ENCODE measurements around the gene CORO6.

DNA sequence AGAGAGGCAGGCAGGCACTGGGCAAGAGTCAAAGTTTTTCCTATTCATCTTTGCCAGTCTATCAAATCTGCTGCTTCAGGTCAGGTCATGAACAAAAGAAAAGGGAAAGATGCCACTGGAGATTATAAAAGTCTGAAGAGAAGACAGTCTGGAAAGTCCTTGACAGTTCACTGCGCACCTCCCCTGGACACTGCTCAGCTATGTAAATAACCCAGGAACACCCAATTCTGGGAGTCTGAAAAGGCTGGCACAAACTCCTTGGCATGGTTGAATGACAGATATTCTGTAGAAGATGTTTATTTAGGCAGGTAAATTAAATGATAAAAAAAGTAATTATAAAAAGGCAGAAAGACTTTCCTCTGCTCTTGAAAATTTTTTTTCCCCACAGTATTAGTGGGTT lies 5.2 kb upstream of the CORO6 start:
- TF ChIP-seq, protein P1, sequence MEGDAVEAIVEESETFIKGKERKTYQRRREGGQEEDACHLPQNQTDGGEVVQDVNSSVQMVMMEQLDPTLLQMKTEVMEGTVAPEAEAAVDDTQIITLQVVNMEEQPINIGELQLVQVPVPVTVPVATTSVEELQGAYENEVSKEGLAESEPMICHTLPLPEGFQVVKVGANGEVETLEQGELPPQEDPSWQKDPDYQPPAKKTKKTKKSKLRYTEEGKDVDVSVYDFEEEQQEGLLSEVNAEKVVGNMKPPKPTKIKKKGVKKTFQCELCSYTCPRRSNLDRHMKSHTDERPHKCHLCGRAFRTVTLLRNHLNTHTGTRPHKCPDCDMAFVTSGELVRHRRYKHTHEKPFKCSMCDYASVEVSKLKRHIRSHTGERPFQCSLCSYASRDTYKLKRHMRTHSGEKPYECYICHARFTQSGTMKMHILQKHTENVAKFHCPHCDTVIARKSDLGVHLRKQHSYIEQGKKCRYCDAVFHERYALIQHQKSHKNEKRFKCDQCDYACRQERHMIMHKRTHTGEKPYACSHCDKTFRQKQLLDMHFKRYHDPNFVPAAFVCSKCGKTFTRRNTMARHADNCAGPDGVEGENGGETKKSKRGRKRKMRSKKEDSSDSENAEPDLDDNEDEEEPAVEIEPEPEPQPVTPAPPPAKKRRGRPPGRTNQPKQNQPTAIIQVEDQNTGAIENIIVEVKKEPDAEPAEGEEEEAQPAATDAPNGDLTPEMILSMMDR (IDR thresholded peaks at IDR 0.05), result no peak
- no peak for TF ChIP-seq POLR2A (IDR thresholded peaks at IDR 0.05)
